ENCODE data around the gene RAB34. TPM values are rescaled to one million over a fixed set of nuclear protein-coding genes. Genes with fewer than 3 reads are reported as not detected.

The RAB34 gene
- polyA plus RNA-seq, 2 of the 4 experiments (the other 2 are of a cell fraction): 211 to 288 TPM

DNA sequence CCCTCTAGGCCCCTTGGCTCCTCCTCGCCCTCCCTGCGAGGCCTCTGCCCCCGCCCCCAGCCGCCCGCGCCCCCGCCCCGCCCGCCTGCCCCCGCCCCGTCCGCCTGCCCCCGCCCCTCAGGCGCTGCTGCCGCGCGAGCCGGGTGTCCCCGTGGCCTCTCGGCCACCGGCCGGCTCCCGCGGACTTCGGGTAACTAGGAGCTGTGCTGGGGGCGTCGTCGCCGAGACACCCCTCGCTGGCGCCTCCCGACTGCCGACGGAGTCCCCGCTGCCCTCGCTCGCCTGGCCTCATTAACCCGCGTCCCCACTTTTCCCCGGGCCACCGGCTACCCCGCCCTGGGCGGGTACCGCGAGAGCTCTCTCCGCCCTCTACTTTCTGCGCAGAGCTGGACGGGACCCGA is 8.6 kb upstream of the RAB34 start, which contains the start of gene TLCD1:
TSS of gene TLCD1 (minus strand) at position 8 of the 401 bp plus-strand sequence. CDS start 136 bp downstream, outside the sequence.
- TF ChIP-seq RAD21 (conservative IDR thresholded peaks at IDR 0.05 in 1 of 2, IDR thresholded peaks at IDR 0.05 in 1 of 2) (no peak), POLR2AphosphoS2 (conservative IDR thresholded peaks at IDR 0.05; ENCODE audit: low read length) (no peak), MAZ (IDR thresholded peaks at IDR 0.05; ENCODE audit: borderline replicate concordance, low read depth, low read length) (peak; percentile 38; the same call in 1 of the 2 replicates), PHF8 (IDR thresholded peaks at IDR 0.05; ENCODE audit: borderline replicate concordance, low read depth) (0 out of 2 replicates have a peak, but pooled peaks have one; percentile 29), CHD2 (IDR thresholded peaks at IDR 0.05; ENCODE audit: low read length, partially characterized antibody) (peak; percentile 83), TFCP2L1 (CRISPR knock-in tag; IDR thresholded peaks at IDR 0.05) (peak; percentile 75; the same call in 1 of the 2 replicates)
- TF ChIP-seq, protein P1, sequence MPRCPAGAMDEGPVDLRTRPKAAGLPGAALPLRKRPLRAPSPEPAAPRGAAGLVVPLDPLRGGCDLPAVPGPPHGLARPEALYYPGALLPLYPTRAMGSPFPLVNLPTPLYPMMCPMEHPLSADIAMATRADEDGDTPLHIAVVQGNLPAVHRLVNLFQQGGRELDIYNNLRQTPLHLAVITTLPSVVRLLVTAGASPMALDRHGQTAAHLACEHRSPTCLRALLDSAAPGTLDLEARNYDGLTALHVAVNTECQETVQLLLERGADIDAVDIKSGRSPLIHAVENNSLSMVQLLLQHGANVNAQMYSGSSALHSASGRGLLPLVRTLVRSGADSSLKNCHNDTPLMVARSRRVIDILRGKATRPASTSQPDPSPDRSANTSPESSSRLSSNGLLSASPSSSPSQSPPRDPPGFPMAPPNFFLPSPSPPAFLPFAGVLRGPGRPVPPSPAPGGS (IDR thresholded peaks at IDR 0.05): peak; percentile 0; the same call in 1 of the 3 replicates
- TF ChIP-seq, protein P2, sequence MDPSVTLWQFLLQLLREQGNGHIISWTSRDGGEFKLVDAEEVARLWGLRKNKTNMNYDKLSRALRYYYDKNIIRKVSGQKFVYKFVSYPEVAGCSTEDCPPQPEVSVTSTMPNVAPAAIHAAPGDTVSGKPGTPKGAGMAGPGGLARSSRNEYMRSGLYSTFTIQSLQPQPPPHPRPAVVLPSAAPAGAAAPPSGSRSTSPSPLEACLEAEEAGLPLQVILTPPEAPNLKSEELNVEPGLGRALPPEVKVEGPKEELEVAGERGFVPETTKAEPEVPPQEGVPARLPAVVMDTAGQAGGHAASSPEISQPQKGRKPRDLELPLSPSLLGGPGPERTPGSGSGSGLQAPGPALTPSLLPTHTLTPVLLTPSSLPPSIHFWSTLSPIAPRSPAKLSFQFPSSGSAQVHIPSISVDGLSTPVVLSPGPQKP (IDR thresholded peaks at IDR 0.05; ENCODE audit: low read depth, low read length): no peak
- TF ChIP-seq, protein P3, sequence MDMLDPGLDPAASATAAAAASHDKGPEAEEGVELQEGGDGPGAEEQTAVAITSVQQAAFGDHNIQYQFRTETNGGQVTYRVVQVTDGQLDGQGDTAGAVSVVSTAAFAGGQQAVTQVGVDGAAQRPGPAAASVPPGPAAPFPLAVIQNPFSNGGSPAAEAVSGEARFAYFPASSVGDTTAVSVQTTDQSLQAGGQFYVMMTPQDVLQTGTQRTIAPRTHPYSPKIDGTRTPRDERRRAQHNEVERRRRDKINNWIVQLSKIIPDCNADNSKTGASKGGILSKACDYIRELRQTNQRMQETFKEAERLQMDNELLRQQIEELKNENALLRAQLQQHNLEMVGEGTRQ (IDR thresholded peaks at IDR 0.05): no peak
- TF ChIP-seq, protein P4, sequence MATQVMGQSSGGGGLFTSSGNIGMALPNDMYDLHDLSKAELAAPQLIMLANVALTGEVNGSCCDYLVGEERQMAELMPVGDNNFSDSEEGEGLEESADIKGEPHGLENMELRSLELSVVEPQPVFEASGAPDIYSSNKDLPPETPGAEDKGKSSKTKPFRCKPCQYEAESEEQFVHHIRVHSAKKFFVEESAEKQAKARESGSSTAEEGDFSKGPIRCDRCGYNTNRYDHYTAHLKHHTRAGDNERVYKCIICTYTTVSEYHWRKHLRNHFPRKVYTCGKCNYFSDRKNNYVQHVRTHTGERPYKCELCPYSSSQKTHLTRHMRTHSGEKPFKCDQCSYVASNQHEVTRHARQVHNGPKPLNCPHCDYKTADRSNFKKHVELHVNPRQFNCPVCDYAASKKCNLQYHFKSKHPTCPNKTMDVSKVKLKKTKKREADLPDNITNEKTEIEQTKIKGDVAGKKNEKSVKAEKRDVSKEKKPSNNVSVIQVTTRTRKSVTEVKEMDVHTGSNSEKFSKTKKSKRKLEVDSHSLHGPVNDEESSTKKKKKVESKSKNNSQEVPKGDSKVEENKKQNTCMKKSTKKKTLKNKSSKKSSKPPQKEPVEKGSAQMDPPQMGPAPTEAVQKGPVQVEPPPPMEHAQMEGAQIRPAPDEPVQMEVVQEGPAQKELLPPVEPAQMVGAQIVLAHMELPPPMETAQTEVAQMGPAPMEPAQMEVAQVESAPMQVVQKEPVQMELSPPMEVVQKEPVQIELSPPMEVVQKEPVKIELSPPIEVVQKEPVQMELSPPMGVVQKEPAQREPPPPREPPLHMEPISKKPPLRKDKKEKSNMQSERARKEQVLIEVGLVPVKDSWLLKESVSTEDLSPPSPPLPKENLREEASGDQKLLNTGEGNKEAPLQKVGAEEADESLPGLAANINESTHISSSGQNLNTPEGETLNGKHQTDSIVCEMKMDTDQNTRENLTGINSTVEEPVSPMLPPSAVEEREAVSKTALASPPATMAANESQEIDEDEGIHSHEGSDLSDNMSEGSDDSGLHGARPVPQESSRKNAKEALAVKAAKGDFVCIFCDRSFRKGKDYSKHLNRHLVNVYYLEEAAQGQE (IDR thresholded peaks at IDR 0.05): peak; percentile 80
- Histone ChIP-seq H3K4me2 (peak within 1 kb of the TSS; percentile 92), H3K4me3 (peak within 1 kb of the TSS; percentile 63), H3K27ac (peak within 1 kb of the TSS; percentile 94 to 98), H3K4me1 (peaks cover 47% of the 10 kb centered on the region), H3K9me3 (no peaks in the 10 kb centered on the region)
- WGBS (ENCODE audit: missing lambda C conversion rate): 2% methylated on average over 32 of the region's 49 CpGs
- FAIRE-seq (no peak), DNase-seq (ENCODE audit: low read depth in 1 of 2, low spot score in 1 of 2) (peak; percentile 73 to 92), ATAC-seq (peak; percentile 36 to 55)
- ChIA-PET POLR2A (interaction anchor here (0.6 to 5.3 kb wide), 20 partner anchors 9 to 391 kb away, joined by 3 to 369 read pairs (median 5); partner anchors contain the start of genes BLTP2, FLOT2, PHF12 and PROCA1), CTCF (interaction anchor here (0.5 to 17.5 kb wide), 68 partner anchors 9 to 811 kb away, joined by 3 to 977 read pairs (median 7); partner anchors contain the start of genes BLTP2, DHRS13, FAM222B and FLOT2)

DNA sequence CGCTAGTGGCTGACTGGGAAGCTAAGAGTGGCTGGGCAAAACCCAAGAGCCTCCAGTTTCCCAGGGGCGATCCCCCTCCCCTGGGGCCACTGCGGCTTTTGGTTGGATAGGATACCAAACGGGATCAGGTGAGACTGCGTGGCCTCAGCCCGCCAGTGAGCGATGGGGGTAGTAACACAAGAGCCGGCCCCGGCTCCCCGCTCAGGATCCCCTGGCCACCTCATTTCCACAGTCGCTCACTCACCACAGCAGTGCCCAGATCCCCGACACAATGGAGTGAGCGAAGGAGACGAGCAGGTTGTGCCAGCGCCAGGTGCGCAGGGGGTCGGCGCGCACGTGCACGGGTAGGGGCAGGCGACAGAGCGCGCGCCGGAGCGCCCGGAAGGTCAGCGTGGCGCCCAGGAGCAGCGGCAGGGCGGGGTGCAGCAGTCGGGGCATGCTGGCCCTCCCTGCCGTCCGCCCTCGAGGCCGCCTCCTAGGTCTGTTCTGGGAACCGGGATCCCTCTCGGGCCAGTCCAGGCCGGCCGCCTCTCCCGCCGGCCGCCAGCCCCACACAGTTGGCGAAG is 8.1 kb upstream of the RAB34 start:
- POLR2A ChIA-PET: interaction anchor here (0.6 to 5.3 kb wide), 9 partner anchors 9 to 240 kb away, joined by 3 to 369 read pairs (median 5); partner anchors contain the start of genes BLTP2, PHF12, PROCA1 and TRAF4
- no peak for FAIRE-seq
- DNase-seq (ENCODE audit: low read depth in 1 of 2, low spot score in 1 of 2): peak; percentile 64 to 86
- TF ChIP-seq RCOR1 (IDR thresholded peaks at IDR 0.05; ENCODE audit: low read depth, low read length): no peak
- no peak for TF ChIP-seq CBX2 (IDR thresholded peaks at IDR 0.05; ENCODE audit: borderline replicate concordance, low read depth)
- no peak for TF ChIP-seq CEBPB (IDR thresholded peaks at IDR 0.05)
- TF ChIP-seq CHD2 (IDR thresholded peaks at IDR 0.05; ENCODE audit: low read length, partially characterized antibody): no peak
- TF ChIP-seq EP300 (IDR thresholded peaks at IDR 0.05): no peak
- TF ChIP-seq MAFK (IDR thresholded peaks at IDR 0.05; ENCODE audit: partially characterized antibody): no peak
- peak; percentile 66; the same call in 1 of the 2 replicates for TF ChIP-seq HOXB13 (CRISPR knock-in tag; IDR thresholded peaks at IDR 0.05; ENCODE audit: low read depth)
- no peak; the same call in 1 of the 2 replicates for TF ChIP-seq ZC3H11A (IDR thresholded peaks at IDR 0.05)
- TF ChIP-seq, protein P5, sequence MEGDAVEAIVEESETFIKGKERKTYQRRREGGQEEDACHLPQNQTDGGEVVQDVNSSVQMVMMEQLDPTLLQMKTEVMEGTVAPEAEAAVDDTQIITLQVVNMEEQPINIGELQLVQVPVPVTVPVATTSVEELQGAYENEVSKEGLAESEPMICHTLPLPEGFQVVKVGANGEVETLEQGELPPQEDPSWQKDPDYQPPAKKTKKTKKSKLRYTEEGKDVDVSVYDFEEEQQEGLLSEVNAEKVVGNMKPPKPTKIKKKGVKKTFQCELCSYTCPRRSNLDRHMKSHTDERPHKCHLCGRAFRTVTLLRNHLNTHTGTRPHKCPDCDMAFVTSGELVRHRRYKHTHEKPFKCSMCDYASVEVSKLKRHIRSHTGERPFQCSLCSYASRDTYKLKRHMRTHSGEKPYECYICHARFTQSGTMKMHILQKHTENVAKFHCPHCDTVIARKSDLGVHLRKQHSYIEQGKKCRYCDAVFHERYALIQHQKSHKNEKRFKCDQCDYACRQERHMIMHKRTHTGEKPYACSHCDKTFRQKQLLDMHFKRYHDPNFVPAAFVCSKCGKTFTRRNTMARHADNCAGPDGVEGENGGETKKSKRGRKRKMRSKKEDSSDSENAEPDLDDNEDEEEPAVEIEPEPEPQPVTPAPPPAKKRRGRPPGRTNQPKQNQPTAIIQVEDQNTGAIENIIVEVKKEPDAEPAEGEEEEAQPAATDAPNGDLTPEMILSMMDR (IDR thresholded peaks at IDR 0.05): no peak
- no peak for TF ChIP-seq ZSCAN20 (CRISPR knock-in tag; IDR thresholded peaks at IDR 0.05)
- TF ChIP-seq, protein P6, sequence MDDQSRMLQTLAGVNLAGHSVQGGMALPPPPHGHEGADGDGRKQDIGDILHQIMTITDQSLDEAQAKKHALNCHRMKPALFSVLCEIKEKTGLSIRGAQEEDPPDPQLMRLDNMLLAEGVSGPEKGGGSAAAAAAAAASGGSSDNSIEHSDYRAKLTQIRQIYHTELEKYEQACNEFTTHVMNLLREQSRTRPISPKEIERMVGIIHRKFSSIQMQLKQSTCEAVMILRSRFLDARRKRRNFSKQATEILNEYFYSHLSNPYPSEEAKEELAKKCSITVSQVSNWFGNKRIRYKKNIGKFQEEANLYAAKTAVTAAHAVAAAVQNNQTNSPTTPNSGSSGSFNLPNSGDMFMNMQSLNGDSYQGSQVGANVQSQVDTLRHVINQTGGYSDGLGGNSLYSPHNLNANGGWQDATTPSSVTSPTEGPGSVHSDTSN (IDR thresholded peaks at IDR 0.05): no peak; the same call in none of the 2 replicates
- TF ChIP-seq, protein P7, sequence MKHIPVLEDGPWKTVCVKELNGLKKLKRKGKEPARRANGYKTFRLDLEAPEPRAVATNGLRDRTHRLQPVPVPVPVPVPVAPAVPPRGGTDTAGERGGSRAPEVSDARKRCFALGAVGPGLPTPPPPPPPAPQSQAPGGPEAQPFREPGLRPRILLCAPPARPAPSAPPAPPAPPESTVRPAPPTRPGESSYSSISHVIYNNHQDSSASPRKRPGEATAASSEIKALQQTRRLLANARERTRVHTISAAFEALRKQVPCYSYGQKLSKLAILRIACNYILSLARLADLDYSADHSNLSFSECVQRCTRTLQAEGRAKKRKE (CRISPR knock-in tag; IDR thresholded peaks at IDR 0.05; ENCODE audit: low read depth): no peak; the same call in 1 of the 2 replicates
- TF ChIP-seq POLR2AphosphoS2 (conservative IDR thresholded peaks at IDR 0.05; ENCODE audit: low read length): peak; percentile 84; the same call in 1 of the 2 replicates
- peak; percentile 81; the same call in 1 of the 2 replicates for TF ChIP-seq RNF2 (IDR thresholded peaks at IDR 0.05; ENCODE audit: borderline replicate concordance, low read depth)

More for the DNA sequence above, 8.1 kb upstream of the RAB34 start:
- Histone ChIP-seq H3K4me1 (peaks cover 47% of the 10 kb centered on the region), H3K4me3 (peak overlapping the region; percentile 63), H3K4me2 (peak overlapping the region; percentile 92), H3K27ac (peak overlapping the region; percentile 94 to 98), H3K9me3 (no peaks in the 10 kb centered on the region)
- ATAC-seq: peak; percentile 37 to 53
- 1% methylated on average over 17 of the region's 45 CpGs for WGBS (ENCODE audit: missing lambda C conversion rate)
- CTCF ChIA-PET: interaction anchor here (0.9 to 17.5 kb wide), 36 partner anchors 10 to 389 kb away, joined by 3 to 977 read pairs (median 12); partner anchors contain the start of genes BLTP2, DHRS13, FAM222B and FLOT2

Measured in A549 (cell line).